ENCODE data around the gene S100A2. TPM values are rescaled to one million over a fixed set of nuclear protein-coding genes. Genes with fewer than 3 reads are reported as not detected.
"Not testable (repeated sequence)": the region's sequence is repeated elsewhere in the genome, so short reads cannot be mapped to it uniquely, and the experiment has no call there.

Gene S100A2
- total and polyA plus RNA-seq, 3 donors from 2014 or later = 1.9 to 9.6 (median 1.9) TPM

GRCh38 chr1:153598309-153599172 is 32.9 kb upstream of the S100A2 start:
- Histone ChIP-seq H3K27ac (no peak overlapping the region), H3K27me3 (no peaks in the 10 kb centered on the region), H3K4me1 (no peaks in the 10 kb centered on the region), H3K9me3 (no peaks in the 10 kb centered on the region), H3K36me3 (ENCODE audit: low read depth, missing control alignments) (no peaks in the 10 kb centered on the region), H3K4me3 (no peak overlapping the region)
- DNase-seq = no peak
- TF ChIP-seq POLR2A (IDR thresholded peaks at IDR 0.05) (no peak), CTCF (IDR thresholded peaks at IDR 0.05) (no peak)
- intact Hi-C loops (cut with DNase I; ENCODE audit: low total_unique reads) = no loop called here
- 81 to 83% methylated on average over 5 to 7 of the region's 7 CpGs for WGBS, 2 donors

- no peak for DNase-seq
Observed at GRCh38 chr1:153597206-153597605, 31.6 kb upstream of the S100A2 start.

GRCh38 chr1:153592748-153593147 is 27.1 kb upstream of the S100A2 start:
- intact Hi-C loops (cut with DNase I; ENCODE audit: low total_unique reads) = no loop called here
- Histone ChIP-seq H3K4me1 (no peaks in the 10 kb centered on the region), H3K36me3 (ENCODE audit: low read depth, missing control alignments) (no peaks in the 10 kb centered on the region), H3K4me3 (no peak overlapping the region), H3K27ac (no peak overlapping the region), H3K9me3 (no peaks in the 10 kb centered on the region), H3K27me3 (no peaks in the 10 kb centered on the region)
- TF ChIP-seq CTCF (IDR thresholded peaks at IDR 0.05) (no peak), POLR2A (IDR thresholded peaks at IDR 0.05) (no peak)
- no peak for DNase-seq
- WGBS, 2 donors = 43 to 54% methylated on average over 4 of the region's 4 CpGs

More at GRCh38 chr1:153597206-153597605, 31.6 kb upstream of the S100A2 start:
- WGBS, 2 donors = 85 to 91% methylated on average over 6 of the region's 6 CpGs
- Histone ChIP-seq H3K4me1 (no peaks in the 10 kb centered on the region), H3K9me3 (no peaks in the 10 kb centered on the region), H3K4me3 (no peak overlapping the region), H3K27me3 (no peaks in the 10 kb centered on the region), H3K36me3 (ENCODE audit: low read depth, missing control alignments) (no peaks in the 10 kb centered on the region), H3K27ac (no peak overlapping the region)
- intact Hi-C loops (cut with DNase I; ENCODE audit: low total_unique reads) = no loop called here
- no peak for TF ChIP-seq POLR2A (IDR thresholded peaks at IDR 0.05)
- TF ChIP-seq CTCF (IDR thresholded peaks at IDR 0.05) = no peak

- intact Hi-C loops (cut with DNase I; ENCODE audit: low total_unique reads) = no loop called here
Observed at GRCh38 chr1:153588482-153588881, 22.8 kb upstream of the S100A2 start.

GRCh38 chr1:153588033-153588432 is 22.4 kb upstream of the S100A2 start:
- peak overlapping the region; percentile 37 to 61 for H3K27ac ChIP-seq
- intact Hi-C loops (cut with DNase I; ENCODE audit: low total_unique reads); H3K27me3 ChIP-seq; DNase-seq; H3K4me3 ChIP-seq; H3K36me3 ChIP-seq (ENCODE audit: low read depth, missing control alignments); H3K9me3 ChIP-seq: not testable (repeated sequence)
- WGBS, 2 donors = 49 to 75% methylated on average over 10 of the region's 10 CpGs
- peaks cover 15% of the 10 kb centered on the region for H3K4me1 ChIP-seq

More at GRCh38 chr1:153588482-153588881, 22.8 kb upstream of the S100A2 start:
- no peak overlapping the region for H3K4me3 ChIP-seq
- no peaks in the 10 kb centered on the region for H3K9me3 ChIP-seq
- TF ChIP-seq CTCF (IDR thresholded peaks at IDR 0.05) (no peak), POLR2A (IDR thresholded peaks at IDR 0.05) (no peak)
- H3K4me1 ChIP-seq = peaks cover 15% of the 10 kb centered on the region
- H3K36me3 ChIP-seq (ENCODE audit: low read depth, missing control alignments) = no peaks in the 10 kb centered on the region
- peak; percentile 44 for DNase-seq
- no peaks in the 10 kb centered on the region for H3K27me3 ChIP-seq
- WGBS, 2 donors = 44 to 61% methylated on average over 2 of the region's 2 CpGs
- H3K27ac ChIP-seq = peak overlapping the region in 1 of 2 donors; percentile 37

Data from testis (tissue), 3 donors.